HepG2 (cell line): ENCODE results near the gene GAD1. TPM values are rescaled to one million over a fixed set of nuclear protein-coding genes. Genes with fewer than 3 reads are reported as not detected.

Source experiments
- ATAC-seq: fragments of 200-7000 bp; cut with Tn5 transposase; 3 replicates; pipeline ENCODE4 v1.9.1; 2020; ENCODE audit warnings: mild to moderate bottlenecking, moderate library complexity
- BruUV-seq: library from RNA; stranded (reverse); fragments of 400-500 nt; replicated peaks from 2 replicates; lab custom pipeline; 2021; lab: Mats Ljungman, UMichigan
- CTCF ChIA-PET: fragments of 300-600 bp; formaldehyde crosslinking; extraction: SDS; loops from one replicate; lab custom pipeline; 2021; ENCODE audit warnings: low total read pairs, inconsistent platforms, low intra/inter-chr PET ratio; lab: Yijun Ruan, JAX
- POLR2A ChIA-PET: fragments of 350-600 bp; sonication (Branson Sonifier 250); formaldehyde crosslinking; loops from one replicate; lab custom pipeline; 2020; ENCODE audit warnings: antibody characterized with exemption, inconsistent platforms; lab: Yijun Ruan, JAX
- DNase-seq: peaks from one replicate; pipeline ENCODE4 v3.0.0-alpha.2; 2015; ENCODE audit warnings: low spot score
- FAIRE-seq: peaks from 3 replicates; lab custom pipeline; 2011; peaks lifted over from hg19 to GRCh38; lab: Jason Lieb, UNC
- H2AFZ ChIP-seq: one replicate; pipeline ENCODE4 v1.6.1; 2011; ENCODE audit warnings: low read length, inconsistent platforms
- H3K27ac ChIP-seq: fragments of 300-600 bp; 3 replicates; pipeline ENCODE4 v1.8.0; 2011; ENCODE audit warnings: mixed run types, mild to moderate bottlenecking, mixed read lengths, low read length, inconsistent platforms; ENCODE audit not compliant: insufficient read depth; ENCODE audit errors: extremely low read length
- H3K27me3 ChIP-seq, 2 experiments: fragments of 200-600 bp in 1 of 2; 2 replicates in 1 of 2; 3 replicates in 1 of 2; pipeline versions ENCODE4 v1.6.0 to v1.8.0; 2011; ENCODE audit warnings: low read length in 2 of 2, mild to moderate bottlenecking in 2 of 2, moderate library complexity in 2 of 2, inconsistent platforms in 1 of 2; ENCODE audit not compliant: insufficient read depth in 2 of 2, control insufficient read depth in 1 of 2
- H3K36me3 ChIP-seq, 2 experiments: fragments of 200-600 bp in 1 of 2; replicated peaks in 1 of 2; 2 replicates in 1 of 2; 3 replicates in 1 of 2; pipeline versions ENCODE4 v1.5.1 to v1.8.0; 2011; ENCODE audit warnings: low read length in 2 of 2, inconsistent platforms in 1 of 2; ENCODE audit not compliant: insufficient read depth in 2 of 2, control insufficient read depth in 1 of 2
- H3K4me1 ChIP-seq: 2 replicates; pipeline ENCODE4 v1.5.1; 2012; ENCODE audit warnings: low read length, inconsistent platforms; ENCODE audit not compliant: insufficient read depth
- H3K4me2 ChIP-seq: 2 replicates; pipeline ENCODE4 v1.6.0; 2011; ENCODE audit warnings: low read depth, low read length, inconsistent platforms
- H3K4me3 ChIP-seq, 3 experiments: fragments of 200-600 bp in 1 of 3; sonication (generic), shearing (Covaris generic) in 1 of 3; replicated peaks in 1 of 3; 2 replicates each; pipeline ENCODE4 v1.5.1; 2011 to 2016; ENCODE audit warnings: low read length in 3 of 3, inconsistent platforms in 2 of 3, low read depth in 2 of 3, mild to moderate bottlenecking in 2 of 3, control low read depth in 1 of 3, mixed read lengths in 1 of 3; ENCODE audit not compliant: insufficient read depth in 1 of 3
- H3K79me2 ChIP-seq: one replicate; pipeline ENCODE4 v1.6.1; 2011; ENCODE audit warnings: low read length, inconsistent platforms; ENCODE audit not compliant: insufficient read depth
- H3K9ac ChIP-seq: 2 replicates; pipeline ENCODE4 v1.6.0; 2011; ENCODE audit warnings: mild to moderate bottlenecking, low read depth, low read length, inconsistent platforms; ENCODE audit not compliant: insufficient read depth
- H3K9me3 ChIP-seq: 2 replicates; pipeline ENCODE4 v1.5.1; 2012; ENCODE audit warnings: mild to moderate bottlenecking, low read length
- H4K20me1 ChIP-seq: 2 replicates; pipeline ENCODE4 v1.6.0; 2011; ENCODE audit warnings: inconsistent platforms, mild to moderate bottlenecking, low read length, moderate library complexity; ENCODE audit not compliant: insufficient read depth
- EP300 ChIP-seq, 3 experiments: sonication (generic) in 1 of 3; formaldehyde crosslinking in 1 of 3; IDR thresholded peaks; 2 replicates each; pipeline versions ENCODE4 v1.5.1 to v1.6.1; 2011 to 2020; ENCODE audit warnings: low read depth in 2 of 3, low read length in 2 of 3, borderline replicate concordance in 1 of 3, improper control_type of control experiment in 1 of 3, mild to moderate bottlenecking in 1 of 3, missing genetic modification reagents in 1 of 3, moderate library complexity in 1 of 3
- FOXP1 ChIP-seq, 2 experiments: fragments of 450-650 bp in 1 of 2; IDR thresholded peaks; 2 replicates each; pipeline ENCODE4 v1.6.1; 2017 to 2018; ENCODE audit warnings: antibody characterized with exemption in 1 of 2
- GPN1 ChIP-seq: sonication (generic); formaldehyde crosslinking; IDR thresholded peaks from 2 replicates; pipeline ENCODE4 v1.5.1; 2020; ENCODE audit warnings: missing genetic modification reagents, borderline replicate concordance
- NR2F6 ChIP-seq, 2 experiments: IDR thresholded peaks; 2 replicates each; pipeline ENCODE4 v1.6.1; 2016; ENCODE audit warnings: antibody characterized with exemption in 1 of 2, mild to moderate bottlenecking in 1 of 2
- RAD21 ChIP-seq: fragments of 450-650 bp; formaldehyde crosslinking; IDR thresholded peaks from 2 replicates; pipeline ENCODE4 v1.5.0; 2020; ENCODE audit warnings: mild to moderate bottlenecking
- RARA ChIP-seq: IDR thresholded peaks from 2 replicates; pipeline ENCODE4 v1.6.1; 2016; ENCODE audit warnings: missing genetic modification reagents, missing compliant biosample characterization
- SALL1 ChIP-seq: sonication (generic); formaldehyde crosslinking; IDR thresholded peaks from 2 replicates; pipeline ENCODE4 v1.8.0; 2022; ENCODE audit warnings: mild to moderate bottlenecking, missing genetic modification reagents
- SATB2 ChIP-seq: sonication (generic); formaldehyde crosslinking; IDR thresholded peaks from 2 replicates; pipeline ENCODE4 v1.5.0; 2020; ENCODE audit warnings: missing genetic modification reagents
- SYNCRIP ChIP-seq: fragments of 200-400 bp; formaldehyde crosslinking; IDR thresholded peaks from 2 replicates; pipeline ENCODE4 v1.6.1; 2018; ENCODE audit warnings: mild to moderate bottlenecking, low read depth, low read length; ENCODE audit not compliant: insufficient read depth
- THAP11 ChIP-seq: IDR thresholded peaks from 2 replicates; pipeline ENCODE4 v1.6.1; 2016; ENCODE audit warnings: missing biosample characterization, missing genetic modification reagents
- XBP1 ChIP-seq: sonication (generic); formaldehyde crosslinking; IDR thresholded peaks from 2 replicates; pipeline ENCODE4 v1.5.0; 2020; ENCODE audit warnings: missing genetic modification reagents
- YEATS4 ChIP-seq: sonication (generic); formaldehyde crosslinking; IDR thresholded peaks from 2 replicates; pipeline ENCODE4 v1.4.0; 2020; ENCODE audit warnings: missing genetic modification reagents, borderline replicate concordance
- ZBTB44 ChIP-seq: sonication (generic); formaldehyde crosslinking; IDR thresholded peaks from 2 replicates; pipeline ENCODE4 v1.4.0; 2020; ENCODE audit warnings: missing genetic modification reagents
- ZNF230 ChIP-seq: sonication (generic); formaldehyde crosslinking; IDR thresholded peaks from 2 replicates; pipeline ENCODE4 v1.4.0; 2020; ENCODE audit warnings: mild to moderate bottlenecking, missing genetic modification reagents
- ZNF282 ChIP-seq: fragments of 450-650 bp; IDR thresholded peaks from 2 replicates; pipeline ENCODE4 v1.6.1; 2018; ENCODE audit not compliant: partially characterized antibody
- ZNF512 ChIP-seq: sonication (generic); formaldehyde crosslinking; IDR thresholded peaks from 2 replicates; pipeline ENCODE4 v1.4.0; 2020; ENCODE audit warnings: mild to moderate bottlenecking, missing genetic modification reagents
- ZNF570 ChIP-seq: sonication (generic); formaldehyde crosslinking; IDR thresholded peaks from 2 replicates; pipeline ENCODE4 v1.4.0; 2020; ENCODE audit warnings: mild to moderate bottlenecking, missing genetic modification reagents, borderline replicate concordance
- ZNF777 ChIP-seq: sonication (generic); formaldehyde crosslinking; IDR thresholded peaks from 2 replicates; pipeline ENCODE4 v1.4.0; 2020; ENCODE audit warnings: missing genetic modification reagents
- WGBS: methylation state at CpG from one replicate; pipeline ENCODE4 v1.1.6; 2017; ENCODE audit warnings: low lambda C conversion rate; 5-methylcytosine and 5-hydroxymethylcytosine counted together
- in situ Hi-C: cut with HindIII; loops from 2 replicates; pipeline ENCODE4 v1.10.0; 2017; ENCODE audit warnings: low pct_unique_long_range_greater_than_20kb; ENCODE audit not compliant: extremely low pct_ligation_motif_present
- intact Hi-C: fragments of 100-400 bp; cut with micrococcal nuclease; formaldehyde crosslinking; loops from one replicate; pipeline ENCODE4 v1.10.0; 2022; ENCODE audit not compliant: unreplicated experiment
- polyA plus RNA-seq, 8 experiments: library from polyadenylated mRNA; depleted of rRNA in 3 of 8; stranded (reverse) in 7 of 8; unstranded in 1 of 8; fragments of >200 nt; fragmentation: Illumina TruSeq in 4 of 8; extraction: Trizol in 4 of 8; gene quantifications; 2 replicates each; pipeline versions ENCODE4 v1.2.1 to v1.2.3, GENCODE V29; 2011 to 2016; ENCODE audit warnings: low read depth in 4 of 8, missing spikeins in 1 of 8, mixed read lengths in 1 of 8; ENCODE audit not compliant: insufficient read depth in 1 of 8
- total RNA-seq, 5 experiments: library from RNA; depleted of rRNA; stranded (reverse); fragments of >200 nt; fragmentation: Illumina TruSeq; extraction: Trizol; gene quantifications; 2 replicates each; pipeline ENCODE4 v1.2.3, GENCODE V29; 2016; ENCODE audit warnings: low read depth in 1 of 5
- TF ChIP-seq, protein P1 (sequence below): fragments of 450-650 bp; IDR thresholded peaks from 2 replicates; pipeline ENCODE4 v1.6.1; 2016

GAD1 gene
- total and polyA plus RNA-seq, 2 of the 13 experiments (the other 11 are each of a cell fraction or from before 2014, with no cell fraction given), result 0.09 to 0.13 TPM

GRCh38 chr2:170856066-170856465 is 39.4 kb downstream of the GAD1 start:
- no TSS peak for BruUV-seq

More at GRCh38 chr2:170856066-170856465, 39.4 kb downstream of the GAD1 start:
- Histone ChIP-seq H3K27ac (no peak overlapping the region), H3K79me2 (no peaks in the 10 kb centered on the region), H3K9me3 (no peaks in the 10 kb centered on the region), H3K27me3 (no peaks in the 10 kb centered on the region), H2AFZ (no peak overlapping the region), H3K36me3 (no peaks in the 10 kb centered on the region), H4K20me1 (no peaks in the 10 kb centered on the region), H3K4me3 (no peak overlapping the region), H3K4me1 (no peaks in the 10 kb centered on the region), H3K4me2 (no peak overlapping the region), H3K9ac (no peak overlapping the region)
- intact Hi-C loops (no loop called here), in situ Hi-C loops (no loop called here)
- ChIA-PET CTCF (no interaction called here), POLR2A (no interaction called here)
- DNase-seq, result no peak
- ATAC-seq, result no peak
- TF ChIP-seq NR2F6 (IDR thresholded peaks at IDR 0.05) (no peak), NR2F6 (CRISPR knock-in tag; IDR thresholded peaks at IDR 0.05) (no peak), EP300 (IDR thresholded peaks at IDR 0.05; ENCODE audit: low read depth in 2 of 2, low read length in 2 of 2) (no peak), EP300 (CRISPR knock-in tag; IDR thresholded peaks at IDR 0.05; ENCODE audit: borderline replicate concordance) (no peak), GPN1 (CRISPR knock-in tag) (no peak), SATB2 (CRISPR knock-in tag) (no peak), SALL1 (CRISPR knock-in tag) (no peak), ZNF570 (CRISPR knock-in tag) (no peak), ZNF777 (CRISPR knock-in tag) (no peak), THAP11 (no peak), FOXP1 (IDR thresholded peaks at IDR 0.05) (no peak), FOXP1 (CRISPR knock-in tag; IDR thresholded peaks at IDR 0.05) (no peak), SYNCRIP (no peak), RAD21 (CRISPR knock-in tag) (no peak), RARA (CRISPR knock-in tag) (no peak), ZNF230 (no peak), ZNF282 (no peak), XBP1 (CRISPR knock-in tag) (no peak), ZNF512 (CRISPR knock-in tag) (no peak), ZBTB44 (CRISPR knock-in tag) (no peak), YEATS4 (CRISPR knock-in tag) (no peak)
- TF ChIP-seq, protein P1, sequence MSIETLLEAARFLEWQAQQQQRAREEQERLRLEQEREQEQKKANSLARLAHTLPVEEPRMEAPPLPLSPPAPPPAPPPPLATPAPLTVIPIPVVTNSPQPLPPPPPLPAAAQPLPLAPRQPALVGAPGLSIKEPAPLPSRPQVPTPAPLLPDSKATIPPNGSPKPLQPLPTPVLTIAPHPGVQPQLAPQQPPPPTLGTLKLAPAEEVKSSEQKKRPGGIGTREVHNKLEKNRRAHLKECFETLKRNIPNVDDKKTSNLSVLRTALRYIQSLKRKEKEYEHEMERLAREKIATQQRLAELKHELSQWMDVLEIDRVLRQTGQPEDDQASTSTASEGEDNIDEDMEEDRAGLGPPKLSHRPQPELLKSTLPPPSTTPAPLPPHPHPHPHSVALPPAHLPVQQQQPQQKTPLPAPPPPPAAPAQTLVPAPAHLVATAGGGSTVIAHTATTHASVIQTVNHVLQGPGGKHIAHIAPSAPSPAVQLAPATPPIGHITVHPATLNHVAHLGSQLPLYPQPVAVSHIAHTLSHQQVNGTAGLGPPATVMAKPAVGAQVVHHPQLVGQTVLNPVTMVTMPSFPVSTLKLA, result no peak
- no peak for FAIRE-seq
- WGBS, result 11% methylated on average over 1 of the region's 1 CpG
